ENCODE data around the gene FHIP2A. TPM values are rescaled to one million over a fixed set of nuclear protein-coding genes. Genes with fewer than 3 reads are reported as not detected.

Gene FHIP2A
- polyA plus RNA-seq, 3 donors, result 4.4 to 9.6 (median 9.2) TPM

DNA sequence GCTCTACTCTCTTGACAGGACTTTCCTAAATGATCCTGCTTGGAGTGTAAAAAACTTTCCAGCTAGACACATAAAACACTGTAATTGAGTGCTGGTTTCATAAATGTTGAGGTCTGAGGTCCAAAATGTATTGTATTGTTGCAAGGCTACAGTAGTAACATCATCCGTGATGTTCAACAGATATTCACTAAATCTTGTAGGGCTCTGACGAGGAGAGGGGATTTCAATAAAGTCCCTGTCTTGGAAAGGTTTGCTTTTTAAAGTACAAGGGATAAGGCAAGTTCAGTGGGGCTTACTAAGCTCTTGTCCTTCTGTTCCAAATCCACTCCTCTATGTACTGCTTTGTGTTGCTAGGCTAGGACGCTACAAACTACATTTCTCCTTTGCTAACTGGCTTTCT lies 48.9 kb downstream of the FHIP2A start:
- WGBS (ENCODE audit: insufficient coverage), result no CpG with 5 or more reads among the region's 3 CpGs
- H2AFZ ChIP-seq (ENCODE audit: insufficient read depth, low read depth, low read length, poor library complexity, severe bottlenecking), result no peak overlapping the region

DNA sequence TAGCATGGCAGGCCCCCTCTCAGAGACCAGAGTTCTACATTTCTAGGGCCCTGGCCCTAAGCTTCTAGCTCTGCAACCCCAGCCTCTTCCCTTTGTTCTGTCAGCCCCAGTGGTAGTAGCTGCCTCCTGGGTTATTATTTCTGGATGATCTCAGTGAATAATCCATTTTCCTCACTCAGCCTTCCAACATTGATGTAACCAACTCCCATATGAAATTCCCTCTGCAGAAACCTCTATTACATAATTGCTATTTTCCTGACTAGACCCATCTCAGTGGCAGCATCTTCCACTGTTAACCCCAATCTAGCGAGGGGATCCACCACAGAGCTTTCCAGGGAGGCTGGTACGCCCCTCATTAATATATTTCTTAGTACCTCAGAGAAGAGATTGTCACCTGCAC lies 49.8 kb downstream of the FHIP2A start:
- H3K4me3 Mint-ChIP-seq, result no peak overlapping the region
- H3K4me1 Mint-ChIP-seq, result peaks cover 18% of the 10 kb centered on the region
- H3K4me3 ChIP-seq (replicated peaks in 1 of 3; ENCODE audit: low read depth in 2 of 3, low read length in 3 of 3), result no peak overlapping the region
- no peaks in the 10 kb centered on the region for H3K27me3 ChIP-seq (ENCODE audit: control insufficient read depth in 2 of 2, insufficient read depth in 2 of 2, low read length in 2 of 2)
- H3K79me2 ChIP-seq (ENCODE audit: insufficient read depth, low read length), result no peaks in the 10 kb centered on the region
- WGBS (ENCODE audit: insufficient coverage), result no CpG with 5 or more reads among the region's 2 CpGs
- no peak overlapping the region for H2AFZ ChIP-seq (ENCODE audit: insufficient read depth, low read depth, low read length, poor library complexity, severe bottlenecking)
- H3K4me1 ChIP-seq (ENCODE audit: control insufficient read depth in 1 of 2, insufficient read depth in 2 of 2, low read length in 2 of 2), result peaks cover 11 to 15% of the 10 kb centered on the region in 2 donors
- intact Hi-C loops (cut with micrococcal nuclease), result no loop called here
- no peaks in the 10 kb centered on the region for H4K20me1 ChIP-seq (ENCODE audit: insufficient read depth, low read length)
- H3K36me3 Mint-ChIP-seq, result no peaks in the 10 kb centered on the region
- TF ChIP-seq, protein P1, sequence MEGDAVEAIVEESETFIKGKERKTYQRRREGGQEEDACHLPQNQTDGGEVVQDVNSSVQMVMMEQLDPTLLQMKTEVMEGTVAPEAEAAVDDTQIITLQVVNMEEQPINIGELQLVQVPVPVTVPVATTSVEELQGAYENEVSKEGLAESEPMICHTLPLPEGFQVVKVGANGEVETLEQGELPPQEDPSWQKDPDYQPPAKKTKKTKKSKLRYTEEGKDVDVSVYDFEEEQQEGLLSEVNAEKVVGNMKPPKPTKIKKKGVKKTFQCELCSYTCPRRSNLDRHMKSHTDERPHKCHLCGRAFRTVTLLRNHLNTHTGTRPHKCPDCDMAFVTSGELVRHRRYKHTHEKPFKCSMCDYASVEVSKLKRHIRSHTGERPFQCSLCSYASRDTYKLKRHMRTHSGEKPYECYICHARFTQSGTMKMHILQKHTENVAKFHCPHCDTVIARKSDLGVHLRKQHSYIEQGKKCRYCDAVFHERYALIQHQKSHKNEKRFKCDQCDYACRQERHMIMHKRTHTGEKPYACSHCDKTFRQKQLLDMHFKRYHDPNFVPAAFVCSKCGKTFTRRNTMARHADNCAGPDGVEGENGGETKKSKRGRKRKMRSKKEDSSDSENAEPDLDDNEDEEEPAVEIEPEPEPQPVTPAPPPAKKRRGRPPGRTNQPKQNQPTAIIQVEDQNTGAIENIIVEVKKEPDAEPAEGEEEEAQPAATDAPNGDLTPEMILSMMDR (IDR thresholded peaks at IDR 0.05), result no peak
- no peak overlapping the region for H3K27ac ChIP-seq (ENCODE audit: low read depth in 1 of 2, low read length in 2 of 2)
- H3K9ac ChIP-seq (ENCODE audit: insufficient read depth, low read length, poor library complexity, severe bottlenecking), result no peak overlapping the region
- H3K9me3 ChIP-seq (replicated peaks in 1 of 2; ENCODE audit: control insufficient read depth in 1 of 2, insufficient read depth in 1 of 2, low read length in 2 of 2), result no peaks in the 10 kb centered on the region
- peaks cover 0 to 4% (median 0%) of the 10 kb centered on the region in 3 donors for H3K27me3 Mint-ChIP-seq (ENCODE audit: low read depth in 3 of 3)
- H3K36me3 ChIP-seq (replicated peaks in 1 of 2; ENCODE audit: control insufficient read depth in 1 of 2, insufficient read depth in 2 of 2, low read length in 2 of 2), result no peaks in the 10 kb centered on the region
- DNase-seq, result no peak
- H3K27ac Mint-ChIP-seq, result no peak overlapping the region
- no peak overlapping the region for H3K4me2 ChIP-seq (replicated peaks; ENCODE audit: extremely low read depth, low read length, poor library complexity, severe bottlenecking)
- peaks cover 0 to 11% (median 0%) of the 10 kb centered on the region in 7 donors for H3K9me3 Mint-ChIP-seq

More for the DNA sequence above, 48.9 kb downstream of the FHIP2A start:
- Histone ChIP-seq H3K4me1 (ENCODE audit: control insufficient read depth in 1 of 2, insufficient read depth in 2 of 2, low read length in 2 of 2) (peaks cover 8 to 9% of the 10 kb centered on the region in 2 donors), H3K36me3 (replicated peaks in 1 of 2; ENCODE audit: control insufficient read depth in 1 of 2, insufficient read depth in 2 of 2, low read length in 2 of 2) (peaks cover 0 to 3% of the 10 kb centered on the region in 2 donors), H3K27ac (ENCODE audit: low read depth in 1 of 2, low read length in 2 of 2) (no peak overlapping the region), H4K20me1 (ENCODE audit: insufficient read depth, low read length) (no peaks in the 10 kb centered on the region), H3K9me3 (replicated peaks in 1 of 2; ENCODE audit: control insufficient read depth in 1 of 2, insufficient read depth in 1 of 2, low read length in 2 of 2) (no peaks in the 10 kb centered on the region), H3K27me3 (ENCODE audit: control insufficient read depth in 2 of 2, insufficient read depth in 2 of 2, low read length in 2 of 2) (no peaks in the 10 kb centered on the region), H3K79me2 (ENCODE audit: insufficient read depth, low read length) (no peaks in the 10 kb centered on the region), H3K9ac (ENCODE audit: insufficient read depth, low read length, poor library complexity, severe bottlenecking) (no peak overlapping the region), H3K4me2 (replicated peaks; ENCODE audit: extremely low read depth, low read length, poor library complexity, severe bottlenecking) (no peak overlapping the region), H3K4me3 (replicated peaks in 1 of 3; ENCODE audit: low read depth in 2 of 3, low read length in 3 of 3) (no peak overlapping the region)
- peaks cover 5 to 8% of the 10 kb centered on the region in 2 donors for H3K36me3 Mint-ChIP-seq
- intact Hi-C loops (cut with micrococcal nuclease), result no loop called here
- DNase-seq, result no peak
- no peaks in the 10 kb centered on the region for H3K27me3 Mint-ChIP-seq (ENCODE audit: low read depth in 3 of 3)
- H3K4me1 Mint-ChIP-seq, result peaks cover 9% of the 10 kb centered on the region
- H3K27ac Mint-ChIP-seq, result no peak overlapping the region
- peaks cover 0 to 10% (median 0%) of the 10 kb centered on the region in 7 donors for H3K9me3 Mint-ChIP-seq
- no peak overlapping the region for H3K4me3 Mint-ChIP-seq
- TF ChIP-seq, protein P1 (IDR thresholded peaks at IDR 0.05), result no peak

Other genes starting within 250 kb of the FHIP2A start
- gene ABLIM1, start 163.5 kb upstream of the FHIP2A start, polyA plus RNA-seq, result under 1 TPM; 0.33 to 0.91 (median 0.57) TPM
- 1 to 10 TPM; 3.0 to 5.0 (median 3.3) TPM for gene TRUB1, start 116.4 kb downstream of the FHIP2A start, polyA plus RNA-seq